Left cardiac atrium (tissue), 4 donors: ENCODE results near the gene KIAA1549. TPM values are rescaled to one million over a fixed set of nuclear protein-coding genes. Genes with fewer than 3 reads are reported as not detected.
"Not testable (repeated sequence)": the region's sequence is repeated elsewhere in the genome, so short reads cannot be mapped to it uniquely, and the experiment has no call there.

Experiments used
- ATAC-seq, 2 donors: fragments of 200-7000 bp; cut with Tn5 transposase; one replicate each; pipeline ENCODE4 v1.9.1; 2020; ENCODE audit warnings: mild to moderate bottlenecking in 2 of 2, moderate library complexity in 2 of 2
- DNase-seq: peaks from one replicate; pipeline ENCODE4 v3.0.0-alpha.2; 2020
- intact Hi-C, 2 donors: fragments of 100-400 bp; cut with DNase I; formaldehyde crosslinking; loops; one replicate each; pipeline versions ENCODE4 v1.14.1 to v1.15.1; 2022 to 2023
- total RNA-seq, 2 donors: library from RNA; stranded (reverse); fragmentation: NEBNext Ultra II Directional; extraction: Animal tissue kit (Norgen Biotek cat#: 25700); gene quantifications; one replicate each; pipeline ENCODE4 v1.2.1, GENCODE V29; 2021
- donor health status: DM: no; HTN: yes; CAD: no.
- donor health status: DM: no; HTN: yes; CAD: no; lungs with severe emphysema.
- donor health status: DM: yes; HTN: yes; CAD: no.
- donor health status: Dilated cardiomyopathy.

Gene KIAA1549
- total RNA-seq, 2 donors from 2014 or later = 1.3 to 1.5 TPM

GRCh38 chr7:138978541-138979184, 2.5 kb downstream of the KIAA1549 start:
- no peak for ATAC-seq
- intact Hi-C loops = no loop called here
- no peak for DNase-seq

GRCh38 chr7:138976161-138976560, 5.0 kb downstream of the KIAA1549 start:
- ATAC-seq, DNase-seq, intact Hi-C loops: not testable (repeated sequence)

- intact Hi-C loops = no loop called here
- DNase-seq = no peak
- no peak for ATAC-seq
Measured at GRCh38 chr7:138975343-138976104, 5.7 kb downstream of the KIAA1549 start.

GRCh38 chr7:138974675-138975292, 6.4 kb downstream of the KIAA1549 start:
- intact Hi-C loops = no loop called here
- ATAC-seq (no peak), DNase-seq (no peak)

- intact Hi-C loops = no loop called here
- DNase-seq (no peak), ATAC-seq (no peak)
Measured at GRCh38 chr7:138974103-138974502, 7.1 kb downstream of the KIAA1549 start.

GRCh38 chr7:138970952-138971351, 10.2 kb downstream of the KIAA1549 start:
- ATAC-seq (no peak), DNase-seq (no peak)
- intact Hi-C loops = no loop called here

- ATAC-seq = no peak
Measured at GRCh38 chr7:138970446-138970845, 10.7 kb downstream of the KIAA1549 start.

GRCh38 chr7:138967159-138967558, 14.0 kb downstream of the KIAA1549 start:
- intact Hi-C loops = no loop called here
- ATAC-seq (no peak), DNase-seq (no peak)

More at GRCh38 chr7:138970446-138970845, 10.7 kb downstream of the KIAA1549 start:
- intact Hi-C loops = no loop called here
- no peak for DNase-seq

GRCh38 chr7:138964624-138965436, 16.4 kb downstream of the KIAA1549 start:
- ATAC-seq = no peak
- intact Hi-C loops = no loop called here

GRCh38 chr7:138963675-138964074, 17.5 kb downstream of the KIAA1549 start:
- intact Hi-C loops = no loop called here
- DNase-seq = no peak
- ATAC-seq = no peak

More at GRCh38 chr7:138964624-138965436, 16.4 kb downstream of the KIAA1549 start:
- no peak for DNase-seq

GRCh38 chr7:138962561-138963270, 18.5 kb downstream of the KIAA1549 start:
- intact Hi-C loops = no loop called here
- DNase-seq (no peak), ATAC-seq (no peak)

GRCh38 chr7:138961159-138961558, 20.0 kb downstream of the KIAA1549 start:
- no peak for DNase-seq
- ATAC-seq = peak; percentile 21 to 40
- intact Hi-C loops = no loop called here

GRCh38 chr7:138958391-138958956, 22.7 kb downstream of the KIAA1549 start:
- ATAC-seq = peak; percentile 58 to 92
- no peak for DNase-seq
- intact Hi-C loops = no loop called here

GRCh38 chr7:138957753-138958390, 23.3 kb downstream of the KIAA1549 start:
- intact Hi-C loops = no loop called here
- DNase-seq (no peak), ATAC-seq (no peak)

- intact Hi-C loops = no loop called here
- ATAC-seq = no peak
- no peak for DNase-seq
Measured at GRCh38 chr7:138957217-138957616, 24.0 kb downstream of the KIAA1549 start.

GRCh38 chr7:138954545-138955475, 26.4 kb downstream of the KIAA1549 start:
- ATAC-seq (no peak), DNase-seq (no peak)
- intact Hi-C loops = no loop called here

- DNase-seq (no peak), ATAC-seq (no peak)
- intact Hi-C loops = no loop called here
Measured at GRCh38 chr7:138952791-138953190, 28.4 kb downstream of the KIAA1549 start.
